Endothelial cell of umbilical vein (primary cell): ENCODE measurements around the gene PET100. TPM values are rescaled to one million over a fixed set of nuclear protein-coding genes. Genes with fewer than 3 reads are reported as not detected.

Experiments
- BruUV-seq: library from RNA; stranded (reverse); fragments of 400-500 nt; replicated peaks from 2 replicates; lab custom pipeline; 2021; lab: Mats Ljungman, UMichigan
- CTCF ChIA-PET: fragments of 300-600, 350-600 bp; sonication (Branson Sonifier 250); formaldehyde crosslinking; loops from one replicate; lab custom pipeline; 2021; ENCODE audit warnings: antibody characterized with exemption, inconsistent platforms; lab: Charles Lee
- POLR2A ChIA-PET: fragments of 300-600, 350-600 bp; sonication (Branson Sonifier 250); formaldehyde crosslinking; loops from one replicate; lab custom pipeline; 2021; ENCODE audit warnings: antibody characterized with exemption, inconsistent platforms; lab: Charles Lee
- DNase-seq: peaks from one replicate; pipeline ENCODE4 v3.0.0-alpha.2; 2011; ENCODE audit warnings: low read depth, low spot score
- FAIRE-seq: peaks from 2 replicates; lab custom pipeline; 2011; peaks lifted over from hg19 to GRCh38; lab: Jason Lieb, UNC
- H2AFZ ChIP-seq: 2 replicates; pipeline ENCODE4 v1.6.0; 2012; ENCODE audit warnings: low read depth, low read length, control low read depth, inconsistent platforms
- H3K27ac ChIP-seq: 2 replicates; pipeline ENCODE4 v1.5.1; 2011; ENCODE audit warnings: low read depth, mild to moderate bottlenecking, control low read depth, low read length, moderate library complexity; ENCODE audit not compliant: insufficient read depth
- H3K27me3 ChIP-seq, 2 experiments: 2 replicates each; pipeline versions ENCODE4 v1.6.0 to v1.6.1; 2011; ENCODE audit warnings: low read length in 2 of 2, mixed read lengths in 1 of 2; ENCODE audit not compliant: control insufficient read depth in 2 of 2, insufficient read depth in 2 of 2
- H3K36me3 ChIP-seq, 2 experiments: 2 replicates in 1 of 2; 3 replicates in 1 of 2; pipeline ENCODE4 v1.5.1; 2011; ENCODE audit warnings: low read length in 2 of 2, mild to moderate bottlenecking in 1 of 2, moderate library complexity in 1 of 2; ENCODE audit not compliant: control insufficient read depth in 2 of 2, insufficient read depth in 2 of 2; ENCODE audit errors: extremely low read depth in 1 of 2
- H3K4me1 ChIP-seq: 3 replicates; pipeline ENCODE4 v1.5.1; 2011; ENCODE audit warnings: mild to moderate bottlenecking, low read length; ENCODE audit not compliant: control insufficient read depth, insufficient read depth; ENCODE audit errors: extremely low read depth
- H3K4me2 ChIP-seq: 2 replicates; pipeline ENCODE4 v1.6.1; 2011; ENCODE audit warnings: low read length, control low read depth, mixed read lengths; ENCODE audit not compliant: insufficient read depth
- H3K4me3 ChIP-seq, 3 experiments: fragments of 200-600 bp in 1 of 3; sonication (generic), shearing (Covaris generic) in 1 of 3; replicated peaks in 1 of 3; 2 replicates each; pipeline ENCODE4 v1.5.1; 2011 to 2016; ENCODE audit warnings: control low read depth in 3 of 3, low read length in 3 of 3, mild to moderate bottlenecking in 2 of 3, inconsistent platforms in 1 of 3, low read depth in 1 of 3, moderate library complexity in 1 of 3; ENCODE audit not compliant: insufficient read depth in 1 of 3
- H3K79me2 ChIP-seq: 2 replicates; pipeline ENCODE4 v1.6.0; 2012; ENCODE audit warnings: low read length, inconsistent platforms; ENCODE audit not compliant: control insufficient read depth, insufficient read depth
- H3K9ac ChIP-seq: replicated peaks from 2 replicates; pipeline ENCODE3; 2011; ENCODE audit warnings: low read length, control low read depth; ENCODE audit not compliant: insufficient read depth; ENCODE audit errors: extremely low read depth
- H3K9me1 ChIP-seq: replicated peaks from 3 replicates; pipeline ENCODE4 v1.6.0; 2011; ENCODE audit warnings: mild to moderate bottlenecking, low read length; ENCODE audit not compliant: control insufficient read depth, insufficient read depth; ENCODE audit errors: extremely low read depth
- H3K9me3 ChIP-seq: replicated peaks from 2 replicates; pipeline ENCODE4 v1.5.1; 2012; ENCODE audit warnings: low read length, inconsistent platforms; ENCODE audit not compliant: control insufficient read depth, insufficient read depth
- H4K20me1 ChIP-seq: replicated peaks from 2 replicates; pipeline ENCODE3; 2011; ENCODE audit warnings: mild to moderate bottlenecking, low read length; ENCODE audit not compliant: control insufficient read depth, insufficient read depth; ENCODE audit errors: extremely low read depth
- EZH2 ChIP-seq: IDR thresholded peaks from 2 replicates; pipeline ENCODE4 v1.6.1; 2012; ENCODE audit warnings: borderline replicate concordance, low read depth, mild to moderate bottlenecking, moderate library complexity, low read length, inconsistent platforms; ENCODE audit not compliant: severe bottlenecking
- FOS ChIP-seq: IDR thresholded peaks from 2 replicates; pipeline ENCODE4 v1.6.1; 2011; ENCODE audit warnings: mild to moderate bottlenecking, low read length, moderate library complexity, borderline replicate concordance; ENCODE audit not compliant: insufficient read depth
- GATA2 ChIP-seq: IDR thresholded peaks from 2 replicates; pipeline ENCODE4 v1.7.0; 2011; ENCODE audit warnings: low read depth, mild to moderate bottlenecking, moderate library complexity, mixed read lengths, low read length; ENCODE audit not compliant: insufficient read length, insufficient read depth
- JUN ChIP-seq: IDR thresholded peaks from 2 replicates; pipeline ENCODE4 v1.6.1; 2011; ENCODE audit warnings: borderline replicate concordance, low read depth; ENCODE audit not compliant: insufficient read length, insufficient read depth
- MYC ChIP-seq: IDR thresholded peaks from one replicate; pipeline ENCODE4 v1.6.1; 2011; ENCODE audit warnings: mild to moderate bottlenecking, low read depth, low read length
- POLR2A ChIP-seq: IDR thresholded peaks from 2 replicates; pipeline ENCODE4 v1.6.1; 2012; ENCODE audit warnings: low read depth, mild to moderate bottlenecking, control low read depth, low read length
- POLR2AphosphoS5 ChIP-seq: IDR thresholded peaks from 2 replicates; pipeline ENCODE4 v1.6.1; 2012; ENCODE audit warnings: low read depth, mild to moderate bottlenecking, control low read depth, low read length, moderate library complexity; ENCODE audit not compliant: insufficient read depth
- dilution Hi-C: fragments of 300-500 bp; cut with MboI; formaldehyde crosslinking; loops from one replicate; pipeline ENCODE4 v1.15.0; 2019; ENCODE audit warnings: low sequenced_read_pairs; ENCODE audit not compliant: extremely low pct_ligation_motif_present
- intact Hi-C: fragments of 100-400 bp; cut with micrococcal nuclease; formaldehyde crosslinking; loops from one replicate; pipeline ENCODE4 v1.10.0; 2022
- polyA plus RNA-seq, 4 experiments: library from polyadenylated mRNA; depleted of rRNA in 3 of 4; stranded (reverse) in 3 of 4; unstranded in 1 of 4; fragments of >200 nt; gene quantifications; 2 replicates each; pipeline versions ENCODE4 v1.2.1 to v1.2.3, GENCODE V29; 2011 to 2012; ENCODE audit warnings: missing spikeins in 1 of 4
- total RNA-seq: library from RNA; stranded (reverse); gene quantifications from 2 replicates; pipeline ENCODE4 v1.2.3, GENCODE V29; 2021
- TF ChIP-seq, protein P1 (sequence below): IDR thresholded peaks from 2 replicates; pipeline ENCODE4 v1.6.1; 2011; ENCODE audit not compliant: insufficient read depth, insufficient read length
- TF ChIP-seq, protein P2 (sequence below), 2 donors: IDR thresholded peaks; 1 replicate in 1 of 2; 2 replicates in 1 of 2; pipeline ENCODE4 v1.5.1; 2011; ENCODE audit warnings: low read length in 2 of 2, mild to moderate bottlenecking in 2 of 2, moderate library complexity in 2 of 2, control low read depth in 1 of 2, inconsistent platforms in 1 of 2, low read depth in 1 of 2; ENCODE audit not compliant: insufficient read depth in 1 of 2; ENCODE audit errors: extremely low read depth in 1 of 2

Gene PET100
- total and polyA plus RNA-seq, 2 donors (not counting 3 experiments of a cell fraction or from before 2014, with no cell fraction given), result 55.0 to 172 TPM

DNA sequence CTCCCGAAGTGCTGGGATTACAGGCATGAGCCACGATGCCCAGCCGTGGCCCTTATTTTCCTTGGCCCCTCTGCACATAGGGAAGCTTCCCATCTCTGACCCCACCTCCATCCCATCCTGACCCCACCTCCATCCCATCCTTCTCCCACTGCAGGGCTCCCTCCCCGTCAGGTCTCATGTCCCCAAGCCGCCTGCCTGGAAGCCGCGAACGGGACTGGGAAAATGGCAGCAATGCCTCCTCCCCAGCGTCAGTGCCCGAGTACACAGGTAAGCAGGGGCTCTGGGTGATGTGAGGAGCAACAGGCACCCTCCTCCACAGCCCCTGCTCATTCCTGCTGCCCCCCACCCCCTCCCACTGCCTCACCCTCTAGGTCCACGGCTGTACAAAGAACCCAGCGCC is 12.4 kb upstream of the PET100 start:
- no TSS peak for BruUV-seq
- Histone ChIP-seq H3K9me3 (no peaks in the 10 kb centered on the region), H3K4me2 (no peak overlapping the region), H4K20me1 (no peaks in the 10 kb centered on the region), H3K9ac (no peak overlapping the region), H3K27me3 (no peaks in the 10 kb centered on the region), H2AFZ (no peak overlapping the region), H3K36me3 (peaks cover 0 to 19% of the 10 kb centered on the region in 2 experiments), H3K79me2 (no peaks in the 10 kb centered on the region), H3K27ac (no peak overlapping the region), H3K9me1 (no peaks in the 10 kb centered on the region), H3K4me3 (no peak overlapping the region), H3K4me1 (no peaks in the 10 kb centered on the region)
- CTCF ChIA-PET, result interaction anchor here (3.2 kb wide), 1 partner anchor 49 kb away, joined by 14 read pairs; no protein-coding TSS in a partner anchor
- intact Hi-C loops (no loop called here), dilution Hi-C loops (no loop called here)
- POLR2A ChIA-PET, result no interaction called here
- FAIRE-seq, result no peak
- DNase-seq, result no peak
- TF ChIP-seq POLR2A (no peak), JUN (no peak), FOS (no peak), EZH2 (no peak), MYC (no peak), GATA2 (no peak), POLR2AphosphoS5 (no peak)
- TF ChIP-seq, protein P1, sequence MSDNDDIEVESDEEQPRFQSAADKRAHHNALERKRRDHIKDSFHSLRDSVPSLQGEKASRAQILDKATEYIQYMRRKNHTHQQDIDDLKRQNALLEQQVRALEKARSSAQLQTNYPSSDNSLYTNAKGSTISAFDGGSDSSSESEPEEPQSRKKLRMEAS, result no peak
- TF ChIP-seq, protein P2, sequence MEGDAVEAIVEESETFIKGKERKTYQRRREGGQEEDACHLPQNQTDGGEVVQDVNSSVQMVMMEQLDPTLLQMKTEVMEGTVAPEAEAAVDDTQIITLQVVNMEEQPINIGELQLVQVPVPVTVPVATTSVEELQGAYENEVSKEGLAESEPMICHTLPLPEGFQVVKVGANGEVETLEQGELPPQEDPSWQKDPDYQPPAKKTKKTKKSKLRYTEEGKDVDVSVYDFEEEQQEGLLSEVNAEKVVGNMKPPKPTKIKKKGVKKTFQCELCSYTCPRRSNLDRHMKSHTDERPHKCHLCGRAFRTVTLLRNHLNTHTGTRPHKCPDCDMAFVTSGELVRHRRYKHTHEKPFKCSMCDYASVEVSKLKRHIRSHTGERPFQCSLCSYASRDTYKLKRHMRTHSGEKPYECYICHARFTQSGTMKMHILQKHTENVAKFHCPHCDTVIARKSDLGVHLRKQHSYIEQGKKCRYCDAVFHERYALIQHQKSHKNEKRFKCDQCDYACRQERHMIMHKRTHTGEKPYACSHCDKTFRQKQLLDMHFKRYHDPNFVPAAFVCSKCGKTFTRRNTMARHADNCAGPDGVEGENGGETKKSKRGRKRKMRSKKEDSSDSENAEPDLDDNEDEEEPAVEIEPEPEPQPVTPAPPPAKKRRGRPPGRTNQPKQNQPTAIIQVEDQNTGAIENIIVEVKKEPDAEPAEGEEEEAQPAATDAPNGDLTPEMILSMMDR (IDR thresholded peaks at IDR 0.05; ENCODE audit: extremely low read depth in 1 of 2, insufficient read depth in 1 of 2, low read depth in 1 of 2, low read length in 2 of 2), result no peak
